Tibial artery (tissue), 4 donors: ENCODE data around the gene SQOR.

Source experiments
- DNase-seq, 2 donors: peaks; one replicate each; pipeline ENCODE4 v3.0.0-alpha.2; 2019
- H3K27ac ChIP-seq, 2 donors: fragments of 200-600 bp; sonication (generic) in 1 of 2; 1 replicate in 1 of 2; 2 replicates in 1 of 2; pipeline ENCODE4 v1.5.1; 2018 to 2019; ENCODE audit warnings: mild to moderate bottlenecking in 1 of 2
- H3K27me3 ChIP-seq, 2 donors: fragments of 200-600 bp; sonication (generic) in 1 of 2; one replicate each; pipeline versions ENCODE4 v1.5.1 to v1.6.0; 2016 to 2019
- H3K36me3 ChIP-seq, 3 donors: fragments of 200-600 bp; sonication (generic) in 2 of 3; one replicate each; pipeline ENCODE4 v1.5.1; 2016 to 2019; ENCODE audit warnings: mild to moderate bottlenecking in 2 of 3
- H3K4me1 ChIP-seq, 4 donors: fragments of 200-600 bp; sonication (generic) in 2 of 4; 1 replicate in 3 of 4; 2 replicates in 1 of 4; pipeline ENCODE4 v1.5.1; 2016 to 2019
- H3K4me3 ChIP-seq, 2 donors: fragments of 200-600 bp; sonication (generic) in 1 of 2; 1 replicate in 1 of 2; 2 replicates in 1 of 2; pipeline ENCODE4 v1.5.1; 2018 to 2019; ENCODE audit warnings: mild to moderate bottlenecking in 2 of 2
- H3K9me3 ChIP-seq, 3 donors: fragments of 200-600 bp; sonication (generic) in 1 of 3; one replicate each; pipeline ENCODE4 v1.5.1; 2016 to 2019
- CTCF ChIP-seq, 2 experiments: fragments of 200-600 bp in 1 of 2; fragments of 450-650 bp in 1 of 2; IDR thresholded peaks; one replicate each; pipeline ENCODE4 v1.5.1; 2017 to 2019; ENCODE audit warnings: antibody characterized with exemption in 2 of 2, mild to moderate bottlenecking in 1 of 2, moderate library complexity in 1 of 2
- intact Hi-C: fragments of 100-400 bp; cut with DNase I; formaldehyde crosslinking; loops from one replicate; pipeline ENCODE4 v1.15.0; 2023; ENCODE audit warnings: low total_unique reads

Gene SQOR

GRCh38 chr15:45612790-45613415 is 21.9 kb upstream of the SQOR start:
- peaks cover 6 to 12% (median 6%) of the 10 kb centered on the region in 3 donors for H3K36me3 ChIP-seq
- no peaks in the 10 kb centered on the region for H3K27me3 ChIP-seq
- DNase-seq, result no peak
- no peaks in the 10 kb centered on the region for H3K9me3 ChIP-seq
- H3K4me3 ChIP-seq, result no peak overlapping the region
- intact Hi-C loops, result no loop called here
- no peak overlapping the region for H3K27ac ChIP-seq
- peaks cover 0 to 3% (median 0%) of the 10 kb centered on the region in 4 donors for H3K4me1 ChIP-seq
- TF ChIP-seq CTCF (IDR thresholded peaks at IDR 0.05), result no peak

- no peak overlapping the region for H3K27ac ChIP-seq
- H3K9me3 ChIP-seq, result no peaks in the 10 kb centered on the region
- intact Hi-C loops, result no loop called here
- DNase-seq, result no peak
- no peak for TF ChIP-seq CTCF (IDR thresholded peaks at IDR 0.05)
- H3K4me3 ChIP-seq, result no peak overlapping the region
- no peaks in the 10 kb centered on the region for H3K27me3 ChIP-seq
- H3K4me1 ChIP-seq, result peaks cover 0 to 3% (median 0%) of the 10 kb centered on the region in 4 donors
- H3K36me3 ChIP-seq, result no peaks in the 10 kb centered on the region
Measured at GRCh38 chr15:45616901-45617323, 17.9 kb upstream of the SQOR start.

GRCh38 chr15:45618813-45619212 is 16.0 kb upstream of the SQOR start:
- Histone ChIP-seq H3K4me1 (peaks cover 0 to 3% (median 0%) of the 10 kb centered on the region in 4 donors), H3K27ac (no peak overlapping the region), H3K4me3 (no peak overlapping the region), H3K9me3 (no peaks in the 10 kb centered on the region), H3K27me3 (no peaks in the 10 kb centered on the region), H3K36me3 (no peaks in the 10 kb centered on the region)
- no peak for TF ChIP-seq CTCF (IDR thresholded peaks at IDR 0.05)
- no peak for DNase-seq
- intact Hi-C loops, result no loop called here

- intact Hi-C loops, result no loop called here
- H3K4me1 ChIP-seq, result peaks cover 0 to 12% (median 8%) of the 10 kb centered on the region in 4 donors
- H3K27me3 ChIP-seq, result no peaks in the 10 kb centered on the region
- no peak for TF ChIP-seq CTCF (IDR thresholded peaks at IDR 0.05)
- H3K9me3 ChIP-seq, result peaks cover 0 to 13% (median 4%) of the 10 kb centered on the region in 3 donors
- no peak overlapping the region for H3K4me3 ChIP-seq
- no peaks in the 10 kb centered on the region for H3K36me3 ChIP-seq
- H3K27ac ChIP-seq, result no peak overlapping the region
- DNase-seq, result no peak
Measured at GRCh38 chr15:45628136-45628535, 6.7 kb upstream of the SQOR start.

GRCh38 chr15:45630917-45631691 is 3.7 kb upstream of the SQOR start:
- peak overlapping the region; percentile 45 to 50 for H3K27ac ChIP-seq
- no peak for TF ChIP-seq CTCF (IDR thresholded peaks at IDR 0.05)

More at GRCh38 chr15:45630917-45631691, 3.7 kb upstream of the SQOR start:
- no peaks in the 10 kb centered on the region for H3K27me3 ChIP-seq
- H3K4me3 ChIP-seq, result peak overlapping the region in 1 of 2 donors; percentile 36
- H3K9me3 ChIP-seq, result peaks cover 0 to 6% (median 0%) of the 10 kb centered on the region in 3 donors
- H3K36me3 ChIP-seq, result no peaks in the 10 kb centered on the region
- intact Hi-C loops, result loop anchor here (5.0 kb wide), 1 partner anchor 44 kb away; the partner anchor contains the start of gene BLOC1S6
- peaks cover 0 to 21% (median 13%) of the 10 kb centered on the region in 4 donors for H3K4me1 ChIP-seq
- peak in 1 of 2 donors; percentile 53 for DNase-seq
